Kidney (tissue), 14 donors: Measurements from ENCODE around the gene SH2D6. TPM values are rescaled to one million over a fixed set of nuclear protein-coding genes. Genes with fewer than 3 reads are reported as not detected.

Source experiments
- DNase-seq, 5 donors: peaks; one replicate each; pipeline ENCODE4 v3.0.0-alpha.2; 2013 to 2020
- FAIRE-seq: peaks from 2 replicates; lab custom pipeline; 2012; peaks lifted over from hg19 to GRCh38; lab: Jason Lieb, UNC
- H3K27ac ChIP-seq, 2 donors: one replicate each; pipeline ENCODE4 v1.7.0; 2013; ENCODE audit warnings: low read depth in 2 of 2, low read length in 2 of 2, inconsistent platforms in 1 of 2
- H3K27me3 ChIP-seq: one replicate; pipeline ENCODE4 v1.7.1; 2013; ENCODE audit warnings: low read length, inconsistent platforms; ENCODE audit not compliant: control insufficient read depth, insufficient read depth
- H3K36me3 ChIP-seq, 3 donors: one replicate each; pipeline versions ENCODE4 v1.7.0 to v1.7.1; 2013; ENCODE audit warnings: low read length in 3 of 3, control low read depth in 1 of 3, inconsistent platforms in 1 of 3; ENCODE audit not compliant: insufficient read depth in 3 of 3, control insufficient read depth in 2 of 3
- H3K4me1 ChIP-seq, 3 donors: one replicate each; pipeline versions ENCODE4 v1.7.0 to v1.7.1; 2013; ENCODE audit warnings: low read length in 3 of 3, inconsistent platforms in 1 of 3, low read depth in 1 of 3; ENCODE audit not compliant: control insufficient read depth in 2 of 3, insufficient read depth in 2 of 3
- H3K4me3 ChIP-seq, 3 donors: one replicate each; pipeline versions ENCODE4 v1.7.0 to v1.8.1; 2013; ENCODE audit warnings: low read length in 3 of 3, control low read depth in 1 of 3, inconsistent platforms in 1 of 3
- H3K9ac ChIP-seq, 3 donors: one replicate each; pipeline versions ENCODE4 v1.7.0 to v1.7.1; 2013; ENCODE audit warnings: low read length in 3 of 3, control low read depth in 1 of 3, inconsistent platforms in 1 of 3
- H3K9me3 ChIP-seq, 3 donors: one replicate each; pipeline versions ENCODE4 v1.7.0 to v1.7.1; 2013; ENCODE audit warnings: low read length in 3 of 3, control low read depth in 1 of 3, inconsistent platforms in 1 of 3; ENCODE audit not compliant: control insufficient read depth in 2 of 3, insufficient read depth in 1 of 3
- intact Hi-C: fragments of 100-400 bp; cut with DNase I; formaldehyde crosslinking; loops from one replicate; pipeline ENCODE4 v1.11.1; 2022
- polyA plus RNA-seq: library from polyadenylated mRNA; stranded (reverse); fragments of 350-450 nt; fragmentation: Illumina TruSeq; extraction: RNeasy Lipid Tissue Mini Kit (QIAGEN cat#74804); gene quantifications from one replicate; pipeline ENCODE4 v1.2.3, GENCODE V29; 2014; ENCODE audit warnings: low read depth, low replicate concordance; ENCODE audit not compliant: insufficient read depth
- total RNA-seq: library from RNA; stranded (reverse); fragmentation: NEBNext Ultra II Directional; extraction: Animal tissue kit (Norgen Biotek cat#: 25700); gene quantifications from one replicate; pipeline ENCODE4 v1.2.1, GENCODE V29; 2021
- TF ChIP-seq, protein P1 (sequence below): IDR thresholded peaks from 3 replicates; pipeline ENCODE4 v1.5.1; 2012; ENCODE audit warnings: mild to moderate bottlenecking, moderate library complexity, borderline replicate concordance; ENCODE audit not compliant: insufficient read depth; ENCODE audit errors: extremely low read depth
- donor health status: control.
- donor health status: control.
- donor health status: control.
- donor health status: control.
- donor health status: control.
- donor health status: DM: yes; HTN: yes; CAD: no.
- donor health status: Normal renal cell carcinoma (clear cell type).

SH2D6 gene
- total and polyA plus RNA-seq, 2 donors from 2014 or later: 0.98 to 3.2 TPM

GRCh38 chr2:85458601-85459563 is 40.4 kb downstream of the SH2D6 start:
- H3K36me3 ChIP-seq: no peaks in the 10 kb centered on the region
- no peaks in the 10 kb centered on the region for H3K9me3 ChIP-seq
- TF ChIP-seq, protein P1, sequence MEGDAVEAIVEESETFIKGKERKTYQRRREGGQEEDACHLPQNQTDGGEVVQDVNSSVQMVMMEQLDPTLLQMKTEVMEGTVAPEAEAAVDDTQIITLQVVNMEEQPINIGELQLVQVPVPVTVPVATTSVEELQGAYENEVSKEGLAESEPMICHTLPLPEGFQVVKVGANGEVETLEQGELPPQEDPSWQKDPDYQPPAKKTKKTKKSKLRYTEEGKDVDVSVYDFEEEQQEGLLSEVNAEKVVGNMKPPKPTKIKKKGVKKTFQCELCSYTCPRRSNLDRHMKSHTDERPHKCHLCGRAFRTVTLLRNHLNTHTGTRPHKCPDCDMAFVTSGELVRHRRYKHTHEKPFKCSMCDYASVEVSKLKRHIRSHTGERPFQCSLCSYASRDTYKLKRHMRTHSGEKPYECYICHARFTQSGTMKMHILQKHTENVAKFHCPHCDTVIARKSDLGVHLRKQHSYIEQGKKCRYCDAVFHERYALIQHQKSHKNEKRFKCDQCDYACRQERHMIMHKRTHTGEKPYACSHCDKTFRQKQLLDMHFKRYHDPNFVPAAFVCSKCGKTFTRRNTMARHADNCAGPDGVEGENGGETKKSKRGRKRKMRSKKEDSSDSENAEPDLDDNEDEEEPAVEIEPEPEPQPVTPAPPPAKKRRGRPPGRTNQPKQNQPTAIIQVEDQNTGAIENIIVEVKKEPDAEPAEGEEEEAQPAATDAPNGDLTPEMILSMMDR: no peak
- no peaks in the 10 kb centered on the region for H3K27me3 ChIP-seq
- DNase-seq: peak in 3 of 5 donors; percentile 43 to 56 (median 43)
- H3K27ac ChIP-seq: no peak overlapping the region
- no peaks in the 10 kb centered on the region for H3K4me1 ChIP-seq
- intact Hi-C loops: no loop called here
- FAIRE-seq: no peak
- no peak overlapping the region for H3K9ac ChIP-seq
- no peak overlapping the region for H3K4me3 ChIP-seq

- Histone ChIP-seq H3K27me3 (no peaks in the 10 kb centered on the region), H3K27ac (no peak overlapping the region), H3K9ac (no peak overlapping the region), H3K4me1 (no peaks in the 10 kb centered on the region), H3K36me3 (no peaks in the 10 kb centered on the region), H3K9me3 (no peaks in the 10 kb centered on the region), H3K4me3 (no peak overlapping the region)
- DNase-seq (peak in 1 of 5 donors; percentile 25), FAIRE-seq (no peak)
- intact Hi-C loops: no loop called here
- TF ChIP-seq, protein P1: no peak
Observed at GRCh38 chr2:85459771-85460170, 41.3 kb downstream of the SH2D6 start.

- no peak overlapping the region for H3K4me3 ChIP-seq
- H3K4me1 ChIP-seq: no peaks in the 10 kb centered on the region
- H3K27me3 ChIP-seq: no peaks in the 10 kb centered on the region
- intact Hi-C loops: no loop called here
- FAIRE-seq (no peak), DNase-seq (no peak)
- H3K27ac ChIP-seq: peak overlapping the region in 1 of 2 donors; percentile 9
- H3K36me3 ChIP-seq: no peaks in the 10 kb centered on the region
- H3K9me3 ChIP-seq: no peaks in the 10 kb centered on the region
- TF ChIP-seq, protein P1: no peak
- H3K9ac ChIP-seq: no peak overlapping the region
Observed at GRCh38 chr2:85462322-85462721, 43.8 kb downstream of the SH2D6 start.
